Esophagus (tissue), 2 donors: ENCODE results near the gene CHML. TPM values are rescaled to one million over a fixed set of nuclear protein-coding genes. Genes with fewer than 3 reads are reported as not detected.

ENCODE experiments used
- H3K27ac ChIP-seq, 2 donors: one replicate each; pipeline ENCODE4 v1.5.1; 2013; ENCODE audit warnings: low read depth in 2 of 2, mild to moderate bottlenecking in 2 of 2, inconsistent platforms in 1 of 2, low read length in 1 of 2, moderate library complexity in 1 of 2
- H3K27me3 ChIP-seq, 2 donors: one replicate each; pipeline ENCODE4 v1.6.1; 2013; ENCODE audit warnings: low read length in 2 of 2, control low read depth in 1 of 2, mild to moderate bottlenecking in 1 of 2; ENCODE audit not compliant: insufficient read depth in 2 of 2, control insufficient read depth in 1 of 2
- H3K36me3 ChIP-seq, 2 donors: one replicate each; pipeline ENCODE4 v1.6.1; 2013; ENCODE audit warnings: low read length in 1 of 2; ENCODE audit not compliant: control insufficient read depth in 2 of 2, insufficient read depth in 2 of 2
- H3K4me1 ChIP-seq, 2 donors: one replicate each; pipeline ENCODE4 v1.6.1; 2013; ENCODE audit warnings: low read length in 1 of 2; ENCODE audit not compliant: control insufficient read depth in 2 of 2, insufficient read depth in 2 of 2
- H3K4me3 ChIP-seq, 2 donors: one replicate each; pipeline ENCODE4 v1.5.1; 2013; ENCODE audit warnings: low read length in 2 of 2, mild to moderate bottlenecking in 2 of 2, low read depth in 1 of 2, moderate library complexity in 1 of 2
- H3K9me3 ChIP-seq, 2 donors: one replicate each; pipeline ENCODE4 v1.6.1; 2013; ENCODE audit warnings: mild to moderate bottlenecking in 2 of 2, low read depth in 1 of 2, low read length in 1 of 2, moderate library complexity in 1 of 2; ENCODE audit not compliant: control insufficient read depth in 2 of 2, insufficient read depth in 1 of 2
- WGBS, 2 donors: extraction: QIAGEN DNeasy Blood & Tissue Kit; methylation state at CpG; one replicate each; pipeline ENCODE4 v1.1.7; 2013; 5-methylcytosine and 5-hydroxymethylcytosine counted together
- polyA plus RNA-seq, 2 donors: library from polyadenylated mRNA; stranded (reverse); fragments of 200-250 nt; gene quantifications; one replicate each; pipeline ENCODE4 v1.2.3, GENCODE V29; 2013
- donor health status: healthy with polysubstance abuse.
- donor health status: Bipolar disorder and iron deficiency.

The CHML gene
- polyA plus RNA-seq, 2 donors, result 1.3 to 1.6 TPM

- peaks cover 0 to 3% of the 10 kb centered on the region in 2 donors for H3K4me1 ChIP-seq
- no peaks in the 10 kb centered on the region for H3K27me3 ChIP-seq
- H3K9me3 ChIP-seq, result no peaks in the 10 kb centered on the region
- no peaks in the 10 kb centered on the region for H3K36me3 ChIP-seq
- H3K4me3 ChIP-seq, result no peak overlapping the region
- no peak overlapping the region for H3K27ac ChIP-seq
- WGBS, 2 donors, result 64 to 93% methylated on average over 1 of the region's 1 CpG
These were observed 7.5 kb upstream of the CHML start for GRCh38 chr1:241647658-241648057.

- Histone ChIP-seq H3K4me3 (no peak overlapping the region), H3K36me3 (no peaks in the 10 kb centered on the region), H3K4me1 (peaks cover 0 to 3% of the 10 kb centered on the region in 2 donors), H3K27me3 (no peaks in the 10 kb centered on the region), H3K9me3 (no peaks in the 10 kb centered on the region), H3K27ac (no peak overlapping the region)
- WGBS, 2 donors, result 71 to 72% methylated on average over 7 of the region's 7 CpGs
These were observed 6.0 kb upstream of the CHML start for GRCh38 chr1:241646201-241646600.

GRCh38 chr1:241645199-241645598 lies 5.0 kb upstream of the CHML start:
- WGBS, 2 donors, result 66 to 71% methylated on average over 4 of the region's 4 CpGs

GRCh38 chr1:241644259-241644658 lies 4.1 kb upstream of the CHML start:
- H3K9me3 ChIP-seq, result no peaks in the 10 kb centered on the region
- H3K27me3 ChIP-seq, result no peaks in the 10 kb centered on the region
- peaks cover 0 to 3% of the 10 kb centered on the region in 2 donors for H3K4me1 ChIP-seq
- no peaks in the 10 kb centered on the region for H3K36me3 ChIP-seq
- no peak overlapping the region for H3K4me3 ChIP-seq
- 94 to 97% methylated on average over 2 of the region's 2 CpGs for WGBS, 2 donors
- H3K27ac ChIP-seq, result no peak overlapping the region

More at GRCh38 chr1:241645199-241645598, 5.0 kb upstream of the CHML start:
- H3K27me3 ChIP-seq, result no peaks in the 10 kb centered on the region
- H3K27ac ChIP-seq, result no peak overlapping the region
- H3K4me3 ChIP-seq, result no peak overlapping the region
- H3K36me3 ChIP-seq, result no peaks in the 10 kb centered on the region
- peaks cover 0 to 3% of the 10 kb centered on the region in 2 donors for H3K4me1 ChIP-seq
- H3K9me3 ChIP-seq, result no peaks in the 10 kb centered on the region

GRCh38 chr1:241642593-241642944 lies 2.4 kb upstream of the CHML start:
- Histone ChIP-seq H3K27me3 (no peaks in the 10 kb centered on the region), H3K27ac (no peak overlapping the region), H3K9me3 (no peaks in the 10 kb centered on the region), H3K36me3 (no peaks in the 10 kb centered on the region), H3K4me1 (peaks cover 0 to 3% of the 10 kb centered on the region in 2 donors), H3K4me3 (no peak overlapping the region)
- WGBS, 2 donors, result 91 to 95% methylated on average over 1 of the region's 1 CpG

GRCh38 chr1:241641773-241642592 lies 1.8 kb upstream of the CHML start:
- no peak overlapping the region for H3K4me3 ChIP-seq
- peaks cover 0 to 3% of the 10 kb centered on the region in 2 donors for H3K4me1 ChIP-seq
- no peaks in the 10 kb centered on the region for H3K36me3 ChIP-seq
- no peaks in the 10 kb centered on the region for H3K27me3 ChIP-seq
- 71 to 72% methylated on average over 12 of the region's 12 CpGs for WGBS, 2 donors
- H3K27ac ChIP-seq, result no peak overlapping the region
- H3K9me3 ChIP-seq, result no peaks in the 10 kb centered on the region

GRCh38 chr1:241640867-241641622 lies 876 bp upstream of the CHML start:
- H3K36me3 ChIP-seq, result no peaks in the 10 kb centered on the region
- H3K27ac ChIP-seq, result peak overlapping the region; percentile 74 to 85
- H3K4me1 ChIP-seq, result peaks cover 3% of the 10 kb centered on the region in 2 donors
- no peaks in the 10 kb centered on the region for H3K27me3 ChIP-seq
- peak overlapping the region in 1 of 2 donors; percentile 63 for H3K4me3 ChIP-seq
- no peaks in the 10 kb centered on the region for H3K9me3 ChIP-seq
- WGBS, 2 donors, result 82 to 84% methylated on average over 9 of the region's 9 CpGs

GRCh38 chr1:241639623-241640148 lies 483 bp downstream of the CHML start:
- peak overlapping the region; percentile 63 to 78 for H3K4me3 ChIP-seq
- peaks cover 0 to 3% of the 10 kb centered on the region in 2 donors for H3K4me1 ChIP-seq
- no peaks in the 10 kb centered on the region for H3K9me3 ChIP-seq
- WGBS, 2 donors, result 1% methylated on average over 28 to 42 of the region's 42 CpGs
- H3K36me3 ChIP-seq, result no peaks in the 10 kb centered on the region
- H3K27me3 ChIP-seq, result no peaks in the 10 kb centered on the region
- H3K27ac ChIP-seq, result peak overlapping the region; percentile 72 to 85

GRCh38 chr1:241638909-241639622 lies 1.1 kb downstream of the CHML start:
- Histone ChIP-seq H3K9me3 (no peaks in the 10 kb centered on the region), H3K4me3 (peak overlapping the region; percentile 63 to 78), H3K27ac (peak overlapping the region in 1 of 2 donors; percentile 22), H3K27me3 (no peaks in the 10 kb centered on the region), H3K36me3 (peaks cover 0 to 4% of the 10 kb centered on the region in 2 donors), H3K4me1 (peaks cover 0 to 3% of the 10 kb centered on the region in 2 donors)
- 11 to 14% methylated on average over 11 of the region's 11 CpGs for WGBS, 2 donors
